Omental fat pad (tissue), 4 donors: ENCODE measurements around the gene OBSCN. TPM values are rescaled to one million over a fixed set of nuclear protein-coding genes. Genes with fewer than 3 reads are reported as not detected.

ENCODE experiments used
- ATAC-seq: fragments of 150-250 bp; one replicate; pipeline ENCODE4 v1.9.1; 2016; ENCODE audit warnings: mild to moderate bottlenecking, moderate library complexity; ENCODE audit not compliant: low FRiP score
- DNase-seq: peaks from one replicate; pipeline ENCODE4 v3.0.0-alpha.2; 2019; ENCODE audit warnings: low spot score
- CTCF ChIP-seq, 3 donors: fragments of 450-650 bp; IDR thresholded peaks; one replicate each; pipeline ENCODE4 v1.5.1; 2016 to 2017; ENCODE audit warnings: antibody characterized with exemption in 3 of 3, mild to moderate bottlenecking in 3 of 3, moderate library complexity in 2 of 3
- total RNA-seq, 4 donors: library from RNA; depleted of rRNA; stranded (reverse); fragments of >200 nt; gene quantifications; one replicate each; pipeline ENCODE4 v1.1.0, GENCODE V29; 2016

Gene OBSCN
- total RNA-seq, 4 donors from 2014 or later: 5.4 to 26.0 (median 9.7) TPM

GRCh38 chr1:228233136-228233535 is 25.3 kb downstream of the OBSCN start:
- DNase-seq (no peak), ATAC-seq (no peak)
- no peak for TF ChIP-seq CTCF (IDR thresholded peaks at IDR 0.05)

GRCh38 chr1:228234921-228235320 is 27.1 kb downstream of the OBSCN start:
- DNase-seq: no peak

GRCh38 chr1:228236744-228237143 is 28.9 kb downstream of the OBSCN start:
- DNase-seq: no peak
- ATAC-seq: no peak

More at GRCh38 chr1:228234921-228235320, 27.1 kb downstream of the OBSCN start:
- no peak for TF ChIP-seq CTCF (IDR thresholded peaks at IDR 0.05)
- no peak for ATAC-seq

GRCh38 chr1:228238007-228238406 is 30.2 kb downstream of the OBSCN start:
- DNase-seq (no peak), ATAC-seq (no peak)
- no peak for TF ChIP-seq CTCF (IDR thresholded peaks at IDR 0.05)

More at GRCh38 chr1:228236744-228237143, 28.9 kb downstream of the OBSCN start:
- TF ChIP-seq CTCF (IDR thresholded peaks at IDR 0.05): no peak

- DNase-seq: no peak
- ATAC-seq: no peak
- TF ChIP-seq CTCF (IDR thresholded peaks at IDR 0.05): no peak
Measured at GRCh38 chr1:228238461-228238860, 30.6 kb downstream of the OBSCN start.

- no peak for TF ChIP-seq CTCF (IDR thresholded peaks at IDR 0.05)
- DNase-seq (no peak), ATAC-seq (no peak)
Measured at GRCh38 chr1:228240411-228241240, 32.8 kb downstream of the OBSCN start.

GRCh38 chr1:228241259-228241658 is 33.4 kb downstream of the OBSCN start:
- no peak for ATAC-seq
- no peak for TF ChIP-seq CTCF (IDR thresholded peaks at IDR 0.05)
- no peak for DNase-seq
